EL (cell line): ENCODE results near the gene CD302.
"Not testable (repeated sequence)": the region's sequence is repeated elsewhere in the genome, so short reads cannot be mapped to it uniquely, and the experiment has no call there.

ENCODE experiments used
- DNase-seq: peaks from one replicate; pipeline ENCODE4 v3.0.0-alpha.2; 2016

Gene CD302

DNA sequence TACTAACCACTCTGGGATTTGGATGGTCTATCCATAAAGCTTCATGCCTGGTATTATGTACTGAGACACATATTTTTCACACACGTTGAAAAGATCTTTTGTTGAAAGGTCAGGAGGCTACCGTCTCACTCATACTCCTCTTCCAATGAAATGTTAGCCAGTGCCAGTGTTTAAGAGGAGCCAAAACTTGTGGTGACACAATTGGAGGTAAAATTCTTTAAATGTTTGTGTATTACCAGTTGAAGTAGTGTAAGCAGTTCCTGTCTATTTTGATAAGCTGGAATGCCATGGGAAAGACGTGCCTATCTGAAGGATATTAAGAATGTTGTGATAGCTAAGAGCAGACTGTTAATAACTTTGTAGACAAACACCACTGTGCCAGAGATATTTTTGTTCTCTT is 53.6 kb downstream of the CD302 start:
- DNase-seq, result peak; percentile 81

- no peak for DNase-seq
Measured at GRCh38 chr2:159742846-159743245, 55.2 kb downstream of the CD302 start.

GRCh38 chr2:159738509-159739390 is 59.3 kb downstream of the CD302 start:
- peak; percentile 18 for DNase-seq

GRCh38 chr2:159737917-159738296 is 60.1 kb downstream of the CD302 start:
- DNase-seq, result no peak

DNA sequence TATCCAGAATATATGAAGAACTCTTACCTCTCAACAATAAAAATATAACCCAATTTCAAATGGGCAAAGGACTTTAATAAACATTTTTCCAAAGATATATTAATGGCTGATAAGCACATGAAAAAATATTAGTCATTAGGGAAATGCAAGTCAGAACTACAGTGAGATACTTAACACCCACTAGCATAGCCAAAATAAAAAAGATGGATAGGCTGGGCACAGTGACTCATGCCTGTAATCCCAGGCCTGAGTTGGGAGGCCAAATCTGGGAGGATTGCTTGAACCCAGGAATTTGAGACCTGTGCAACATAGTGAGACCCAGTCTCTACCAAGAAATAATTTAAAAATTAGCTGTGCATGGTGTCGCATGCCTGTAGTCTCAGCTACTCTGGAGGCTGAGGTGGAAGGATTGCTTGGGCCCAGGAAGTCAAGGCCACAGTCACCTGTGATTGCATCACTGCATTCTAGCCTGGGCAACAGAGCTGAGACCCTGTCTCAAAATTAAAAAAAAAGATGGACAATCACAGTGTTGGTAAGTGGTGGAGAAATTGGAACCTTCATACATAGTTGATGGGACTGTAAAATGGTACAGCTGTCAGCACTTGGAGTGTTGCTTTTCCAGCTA is 60.6 kb downstream of the CD302 start:
- peak; percentile 31 for DNase-seq

DNA sequence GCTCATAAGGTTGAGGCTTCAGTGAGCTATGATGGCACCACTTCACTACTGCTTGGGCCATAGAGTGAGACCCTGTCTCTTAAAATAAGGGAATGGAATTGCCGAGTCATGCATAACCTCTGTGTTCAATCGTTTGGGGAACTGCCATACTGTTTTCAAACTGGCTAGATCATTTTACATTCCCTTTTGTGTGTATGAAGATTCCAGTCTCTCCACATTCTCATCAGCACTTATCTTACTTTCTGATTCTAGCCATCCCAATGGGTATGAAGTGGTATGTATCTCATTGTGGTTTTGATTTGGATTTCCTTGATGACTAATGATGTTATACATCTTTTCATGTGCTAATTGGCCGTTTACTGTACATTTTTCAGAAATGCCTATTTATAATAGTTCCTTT is 62.0 kb downstream of the CD302 start:
- peak; percentile 61 for DNase-seq

GRCh38 chr2:159735648-159736047 is 62.4 kb downstream of the CD302 start:
- DNase-seq, result no peak

- no peak for DNase-seq
Measured at GRCh38 chr2:159728629-159729028, 69.4 kb downstream of the CD302 start.

- no peak for DNase-seq
Measured at GRCh38 chr2:159725713-159726112, 72.3 kb downstream of the CD302 start.

- DNase-seq, result not testable (repeated sequence)
Measured at GRCh38 chr2:159724795-159725572, 73.0 kb downstream of the CD302 start.

GRCh38 chr2:159722580-159722979 is 75.4 kb downstream of the CD302 start:
- no peak for DNase-seq

- DNase-seq, result no peak
Measured at GRCh38 chr2:159720676-159721075, 77.3 kb downstream of the CD302 start.
